Glomerular visceral epithelial cell (primary cell): ENCODE data around the gene WDHD1.
"Not testable (repeated sequence)": the region's sequence is repeated elsewhere in the genome, so short reads cannot be mapped to it uniquely, and the experiment has no call there.

Experiments used
- DNase-seq: peaks from one replicate; pipeline ENCODE4 v3.0.0-alpha.2; 2016; ENCODE audit errors: extremely low spot score

WDHD1 gene, protein sequence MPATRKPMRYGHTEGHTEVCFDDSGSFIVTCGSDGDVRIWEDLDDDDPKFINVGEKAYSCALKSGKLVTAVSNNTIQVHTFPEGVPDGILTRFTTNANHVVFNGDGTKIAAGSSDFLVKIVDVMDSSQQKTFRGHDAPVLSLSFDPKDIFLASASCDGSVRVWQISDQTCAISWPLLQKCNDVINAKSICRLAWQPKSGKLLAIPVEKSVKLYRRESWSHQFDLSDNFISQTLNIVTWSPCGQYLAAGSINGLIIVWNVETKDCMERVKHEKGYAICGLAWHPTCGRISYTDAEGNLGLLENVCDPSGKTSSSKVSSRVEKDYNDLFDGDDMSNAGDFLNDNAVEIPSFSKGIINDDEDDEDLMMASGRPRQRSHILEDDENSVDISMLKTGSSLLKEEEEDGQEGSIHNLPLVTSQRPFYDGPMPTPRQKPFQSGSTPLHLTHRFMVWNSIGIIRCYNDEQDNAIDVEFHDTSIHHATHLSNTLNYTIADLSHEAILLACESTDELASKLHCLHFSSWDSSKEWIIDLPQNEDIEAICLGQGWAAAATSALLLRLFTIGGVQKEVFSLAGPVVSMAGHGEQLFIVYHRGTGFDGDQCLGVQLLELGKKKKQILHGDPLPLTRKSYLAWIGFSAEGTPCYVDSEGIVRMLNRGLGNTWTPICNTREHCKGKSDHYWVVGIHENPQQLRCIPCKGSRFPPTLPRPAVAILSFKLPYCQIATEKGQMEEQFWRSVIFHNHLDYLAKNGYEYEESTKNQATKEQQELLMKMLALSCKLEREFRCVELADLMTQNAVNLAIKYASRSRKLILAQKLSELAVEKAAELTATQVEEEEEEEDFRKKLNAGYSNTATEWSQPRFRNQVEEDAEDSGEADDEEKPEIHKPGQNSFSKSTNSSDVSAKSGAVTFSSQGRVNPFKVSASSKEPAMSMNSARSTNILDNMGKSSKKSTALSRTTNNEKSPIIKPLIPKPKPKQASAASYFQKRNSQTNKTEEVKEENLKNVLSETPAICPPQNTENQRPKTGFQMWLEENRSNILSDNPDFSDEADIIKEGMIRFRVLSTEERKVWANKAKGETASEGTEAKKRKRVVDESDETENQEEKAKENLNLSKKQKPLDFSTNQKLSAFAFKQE

DNA sequence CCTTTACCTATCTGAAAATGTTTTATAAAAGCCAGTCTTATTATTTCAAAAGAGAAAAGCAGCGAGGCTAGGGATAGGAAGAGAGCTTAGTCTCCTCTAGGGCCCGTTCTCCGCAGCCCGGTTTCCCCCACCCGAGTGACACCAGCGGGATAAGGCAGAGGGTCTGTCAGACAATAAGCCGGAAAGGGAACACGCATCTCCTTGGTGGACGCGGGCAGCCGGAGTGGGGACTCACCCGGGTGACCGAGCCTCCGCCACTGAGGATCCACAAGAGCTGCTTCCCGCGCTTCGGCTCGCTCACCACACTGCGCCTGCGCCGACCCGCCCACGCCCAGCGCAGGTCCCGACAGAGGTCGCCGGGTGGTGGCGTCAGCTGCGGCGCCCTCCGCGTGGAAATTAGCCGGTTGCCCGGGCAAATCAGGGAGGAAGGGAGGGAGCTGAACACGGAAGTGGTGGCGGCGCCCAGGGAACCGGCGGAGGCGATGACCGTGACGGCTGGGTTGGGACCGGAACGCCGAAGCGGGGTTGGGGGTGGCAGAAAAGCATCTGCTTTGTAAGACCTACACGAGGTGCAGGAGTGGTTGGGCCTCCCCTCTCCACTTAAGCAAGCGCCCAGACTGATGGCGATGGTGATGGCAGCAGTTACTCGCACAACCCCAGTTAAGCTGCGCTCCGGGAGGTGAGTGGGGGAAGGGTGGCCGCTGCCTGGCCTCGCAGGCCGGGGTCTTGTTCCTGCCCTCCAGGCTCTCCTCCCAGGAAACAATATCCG, at the start of gene WDHD1, which contains the start of gene SOCS4:
TSS of gene WDHD1 (minus strand) at position 307 of the 769 bp plus-strand sequence. CDS start 312 bp downstream, outside the sequence.
TSS of gene SOCS4 (plus strand) at position 444 of the 769 bp plus-strand sequence. CDS start 15,806 bp downstream, outside the sequence.
- peak; percentile 97 for DNase-seq

DNA sequence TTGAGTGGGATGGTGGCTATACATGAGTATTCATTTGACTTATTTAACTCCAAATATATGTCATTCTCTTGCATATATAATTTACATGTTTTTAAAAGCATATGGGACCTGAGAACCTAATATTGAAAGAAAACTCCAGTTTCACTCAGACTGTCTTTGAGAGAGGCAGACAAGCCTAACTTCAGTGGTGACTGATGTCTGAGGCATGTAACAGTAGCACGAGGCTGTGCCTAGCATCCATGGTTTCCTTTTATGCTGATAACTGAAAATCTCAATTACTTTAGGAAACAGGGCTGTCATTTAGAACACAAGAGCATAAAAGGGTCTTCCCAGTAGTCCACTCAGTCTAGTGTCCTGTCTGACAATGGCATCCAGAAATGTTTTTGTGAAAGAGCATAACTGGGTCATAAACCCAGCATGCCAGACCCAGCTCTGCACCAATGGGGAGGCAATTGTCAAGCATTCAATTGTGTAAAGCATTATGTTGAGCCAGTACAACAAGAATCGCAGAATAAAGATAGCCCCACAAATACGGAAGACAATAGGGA, 48.8 kb upstream of the WDHD1 start:
- no peak for DNase-seq

DNA sequence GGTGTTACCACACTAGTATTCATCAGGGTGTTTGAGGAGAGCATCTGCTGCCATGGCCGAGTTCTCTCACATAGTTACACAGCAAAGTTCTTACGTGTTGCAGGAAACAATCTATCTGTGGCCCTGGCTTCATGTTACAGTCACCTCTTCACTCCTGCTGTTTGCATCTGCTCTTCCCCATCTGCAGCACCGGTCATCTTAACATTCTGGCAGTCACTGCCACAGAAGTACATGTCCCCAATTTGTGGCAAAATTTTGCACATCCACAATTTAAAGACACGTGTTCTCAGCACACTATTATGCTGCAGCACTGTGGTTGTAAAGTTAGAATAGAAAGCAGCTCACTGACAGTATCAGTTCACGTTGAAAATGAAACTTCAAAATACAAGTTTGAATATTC, 47.8 kb upstream of the WDHD1 start:
- DNase-seq, result no peak

DNA sequence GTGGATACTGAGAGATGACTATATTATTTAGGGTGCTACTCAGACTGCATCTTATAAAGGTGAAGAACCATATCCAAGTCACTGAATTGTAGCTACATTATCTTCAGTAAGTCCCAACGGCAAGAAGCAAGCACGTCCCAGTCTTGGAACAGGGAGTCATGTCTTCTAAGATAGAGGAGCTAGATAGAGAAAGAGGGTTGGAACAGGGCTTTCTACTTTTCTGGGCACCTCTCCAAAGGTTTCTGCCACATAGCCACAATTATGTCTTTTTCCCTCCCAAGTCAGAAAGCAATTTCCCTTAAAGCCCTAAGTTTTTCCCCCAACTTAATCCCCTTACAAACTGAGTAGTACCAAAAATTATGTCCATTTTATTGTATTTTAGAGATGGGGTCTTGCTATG, 47.0 kb upstream of the WDHD1 start:
- peak; percentile 57 for DNase-seq

DNA sequence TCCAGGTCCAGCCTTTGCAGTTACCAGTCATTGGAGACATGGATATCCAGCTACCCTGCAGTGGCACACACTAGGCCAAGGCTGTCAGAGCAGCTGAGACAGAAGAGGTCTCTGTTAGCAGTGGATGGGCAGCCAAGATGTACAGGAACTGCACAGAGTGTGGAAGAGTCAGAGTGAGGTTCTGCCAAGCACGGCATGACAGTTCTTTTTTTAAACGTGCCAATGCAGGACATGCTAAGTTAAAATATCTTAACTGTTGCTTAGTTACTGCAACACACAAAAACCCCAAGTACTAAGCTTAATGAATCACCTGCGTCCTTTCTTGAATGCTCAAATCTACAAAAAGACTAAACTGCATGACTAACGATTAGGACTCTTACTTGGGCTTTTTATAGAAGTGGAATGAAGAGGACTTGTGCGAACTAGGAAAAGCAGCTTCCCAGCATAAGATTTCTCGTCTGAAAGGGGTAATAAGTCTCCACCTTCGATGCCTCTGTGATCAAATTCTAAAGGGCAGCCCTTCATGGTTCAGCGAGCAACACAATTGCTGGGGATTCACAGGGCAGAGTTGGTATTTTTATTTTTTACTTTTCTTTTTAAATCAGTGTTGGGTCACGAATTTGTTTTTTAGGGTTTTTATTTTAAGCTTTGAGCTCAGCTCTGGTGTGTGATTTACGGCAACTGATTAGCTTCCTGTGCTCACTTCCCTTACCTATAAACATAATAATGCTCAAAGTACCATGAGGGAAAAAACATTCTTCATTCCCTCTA, 45.2 kb upstream of the WDHD1 start:
- peak; percentile 84 for DNase-seq

DNA sequence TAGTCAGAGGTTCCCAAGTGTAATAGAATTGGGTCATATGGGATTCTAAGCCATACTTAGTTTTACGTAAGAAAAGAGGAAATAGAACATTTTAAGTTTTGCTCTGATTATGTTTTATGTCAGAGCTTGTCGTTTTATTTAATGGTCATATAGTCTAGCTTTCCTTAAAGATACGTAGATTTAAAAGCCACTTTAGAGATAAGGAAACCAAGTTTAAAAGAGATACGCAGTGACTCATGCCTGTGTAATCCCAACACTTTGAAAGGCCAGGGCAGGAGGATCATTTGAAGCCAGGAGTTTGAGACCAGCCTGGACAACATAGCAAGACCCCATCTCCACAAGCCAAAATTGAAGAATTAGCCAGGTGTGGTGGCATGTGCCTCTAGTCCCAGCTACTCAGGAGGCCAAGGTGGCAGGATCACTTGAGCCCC, 44.1 kb upstream of the WDHD1 start:
- no peak for DNase-seq

DNA sequence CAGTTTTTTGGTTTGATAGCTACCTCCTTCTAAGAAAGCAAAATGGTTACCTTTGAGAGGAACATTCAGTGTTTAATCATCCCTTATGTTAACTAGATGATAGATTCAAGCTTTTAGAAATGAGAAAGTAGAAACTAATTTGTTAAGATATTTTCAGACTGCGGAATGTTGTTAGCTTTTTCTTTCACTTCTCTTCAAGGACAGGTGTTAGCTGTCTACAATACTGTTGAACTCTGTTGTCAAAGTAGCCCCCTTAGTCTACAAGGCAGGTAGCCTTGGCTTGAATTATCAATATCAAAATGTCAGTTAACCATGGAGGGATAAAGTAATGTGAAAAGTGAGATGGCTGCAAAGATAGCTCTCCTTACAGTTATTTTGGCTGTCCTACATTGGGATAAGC, 39.3 kb upstream of the WDHD1 start:
- DNase-seq, result no peak

DNA sequence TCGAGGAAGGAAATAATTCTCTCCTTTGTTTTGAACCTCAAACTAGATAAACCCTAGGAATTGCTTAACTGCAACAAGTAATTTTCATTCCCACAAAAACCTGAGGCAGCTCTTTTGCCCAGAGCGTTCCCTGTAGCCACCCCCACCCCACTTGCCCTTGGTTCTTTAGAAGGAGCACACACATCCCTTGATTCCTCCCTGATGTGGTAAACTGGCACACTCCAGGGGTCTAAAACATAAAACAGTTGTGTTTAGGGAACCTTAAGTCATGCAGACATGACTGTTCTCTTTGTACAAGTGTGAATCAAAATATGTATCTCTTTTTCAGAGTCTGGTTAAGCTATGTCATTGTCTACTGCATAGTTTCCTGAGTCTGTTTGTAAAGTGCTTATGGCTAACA, 38.5 kb upstream of the WDHD1 start:
- DNase-seq, result no peak

DNA sequence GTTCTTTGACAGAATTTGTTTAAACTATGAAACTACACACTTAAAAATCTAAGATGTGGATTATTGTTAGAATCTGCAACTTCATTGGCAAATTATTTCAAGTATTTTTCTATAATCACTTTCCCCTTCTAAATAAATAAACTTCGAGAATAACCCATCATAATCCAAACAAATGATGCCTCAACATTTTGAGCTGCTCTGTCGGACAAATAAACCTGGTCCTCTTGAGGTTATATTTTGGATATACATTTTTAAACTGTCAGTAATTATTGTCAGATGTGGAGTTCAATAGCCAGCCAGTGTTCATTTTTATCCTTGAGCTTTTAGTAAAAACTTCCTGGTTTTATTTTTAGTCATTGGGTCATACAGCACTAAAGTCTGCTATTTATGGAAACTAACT, 38.0 kb upstream of the WDHD1 start:
- not testable (repeated sequence) for DNase-seq

DNA sequence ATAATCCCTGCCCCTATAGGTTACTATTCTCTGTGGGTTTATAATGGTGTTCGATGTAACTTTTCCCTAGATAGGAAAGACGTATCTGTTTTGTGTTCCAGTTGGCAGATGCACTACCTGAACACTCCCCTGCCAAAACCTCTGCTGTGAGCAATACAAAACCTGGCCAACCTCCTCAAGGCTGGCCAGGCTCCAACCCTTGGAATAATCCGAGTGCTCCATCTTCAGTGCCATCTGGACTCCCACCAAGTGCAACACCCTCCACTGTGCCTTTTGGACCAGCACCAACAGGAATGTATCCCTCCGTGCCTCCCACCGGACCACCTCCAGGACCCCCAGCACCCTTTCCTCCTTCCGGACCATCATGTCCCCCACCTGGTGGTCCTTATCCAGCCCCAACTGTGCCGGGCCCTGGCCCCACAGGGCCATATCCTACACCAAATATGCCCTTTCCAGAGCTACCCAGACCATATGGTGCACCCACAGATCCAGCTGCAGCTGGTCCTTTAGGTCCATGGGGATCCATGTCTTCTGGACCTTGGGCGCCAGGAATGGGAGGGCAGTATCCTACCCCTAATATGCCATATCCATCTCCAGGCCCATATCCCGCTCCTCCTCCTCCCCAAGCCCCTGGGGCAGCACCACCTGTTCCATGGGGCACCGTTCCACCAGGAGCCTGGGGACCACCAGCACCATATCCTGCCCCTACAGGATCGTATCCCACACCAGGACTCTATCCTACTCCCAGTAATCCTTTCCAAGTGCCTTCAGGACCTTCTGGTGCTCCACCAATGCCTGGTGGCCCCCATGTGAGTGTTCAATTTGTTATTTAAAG, 35.8 kb upstream of the WDHD1 start:
- no peak for DNase-seq

DNA sequence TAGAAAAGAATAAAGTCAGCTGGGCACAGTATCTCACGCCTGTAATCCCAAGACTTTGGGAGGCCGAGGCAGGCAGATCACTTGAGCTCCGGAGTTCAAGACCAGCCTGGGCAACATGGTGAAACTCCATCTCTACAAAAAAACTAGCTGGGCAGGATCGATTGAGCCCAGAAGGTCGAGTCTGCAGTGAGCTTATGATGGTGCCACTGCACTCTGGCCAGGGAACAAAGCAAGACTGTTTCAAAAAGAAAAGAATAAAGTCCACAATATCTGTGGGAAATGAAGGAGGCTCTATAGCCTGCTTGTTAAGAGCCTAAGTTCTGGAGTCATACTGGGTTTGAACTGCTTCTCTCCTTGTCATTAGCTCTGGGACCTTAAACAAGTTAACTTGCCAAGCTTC, 32.4 kb upstream of the WDHD1 start:
- no peak for DNase-seq

DNA sequence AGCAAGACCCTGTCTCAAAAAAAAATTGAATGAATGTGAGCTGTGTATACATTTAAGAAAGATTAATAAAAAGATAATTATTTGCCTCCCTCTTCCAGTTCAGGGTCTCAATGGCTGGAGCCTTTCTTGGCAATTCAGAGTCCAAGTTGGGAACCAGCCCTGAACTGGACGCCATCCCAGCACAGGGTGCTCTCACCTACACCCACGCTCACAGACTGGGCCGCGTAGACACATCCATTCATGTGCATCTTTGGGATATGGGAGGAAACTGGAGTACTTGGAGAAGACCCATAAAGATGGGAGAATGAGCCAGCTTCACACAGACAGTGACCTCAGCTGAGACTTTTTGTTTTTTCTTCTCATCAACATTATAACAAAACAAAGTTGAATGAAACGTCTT, 31.0 kb upstream of the WDHD1 start:
- DNase-seq, result no peak

DNA sequence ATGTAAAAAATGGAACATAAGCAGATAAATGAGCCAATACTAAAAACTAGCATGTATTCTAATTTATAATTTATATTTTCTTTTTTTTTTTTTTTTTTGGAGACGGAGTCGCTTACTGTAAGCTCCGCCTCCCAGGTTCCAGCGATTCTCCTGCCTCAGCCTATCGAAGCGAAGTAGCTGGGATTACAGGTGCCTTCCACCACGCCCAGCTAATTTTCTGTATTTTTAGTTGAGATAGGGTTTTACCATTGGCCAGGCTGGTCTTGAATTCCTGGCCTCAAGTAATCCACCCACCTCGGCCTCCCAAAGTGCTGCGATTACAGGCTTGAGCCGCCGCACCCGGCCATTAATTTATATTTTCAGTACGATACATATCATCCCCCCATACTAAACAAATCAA, 27.2 kb upstream of the WDHD1 start:
- no peak for DNase-seq

DNA sequence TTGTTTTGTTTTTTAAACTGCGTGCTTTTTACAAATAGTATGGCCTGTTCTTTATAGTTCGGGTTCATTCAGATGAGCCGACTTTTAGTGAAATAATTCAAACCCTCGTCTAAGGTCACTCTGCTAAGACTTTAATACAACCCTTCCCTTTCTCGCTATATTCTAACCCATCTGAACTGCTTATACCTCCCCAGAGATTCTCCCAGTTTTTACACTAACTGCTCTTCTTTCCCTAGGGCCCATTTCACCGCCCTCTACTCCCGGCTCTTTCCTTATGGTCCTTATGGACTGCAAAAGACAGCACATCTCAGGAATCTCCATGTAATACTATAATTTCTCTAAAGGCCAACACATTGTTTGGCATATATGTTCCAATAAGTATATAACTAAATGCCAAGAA, 26.6 kb upstream of the WDHD1 start:
- DNase-seq, result no peak

DNA sequence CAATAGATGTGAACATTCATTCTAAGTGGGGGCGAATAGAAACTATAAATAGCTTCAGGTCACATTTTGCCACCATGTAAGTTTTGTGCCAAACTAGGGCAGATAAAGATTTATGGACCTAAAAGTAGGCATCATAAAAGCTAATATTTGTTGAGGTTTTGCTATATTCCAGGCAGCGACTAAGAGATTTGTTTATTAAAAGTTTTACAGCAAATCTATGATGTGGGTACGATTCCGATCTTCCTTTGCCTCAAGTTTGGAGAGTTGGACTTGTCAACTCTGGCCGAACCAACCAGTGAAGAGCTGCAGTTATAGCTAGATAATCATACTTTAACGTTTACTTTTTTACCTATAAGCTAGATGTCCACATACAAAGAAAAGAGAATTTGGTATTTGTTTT, 26.1 kb upstream of the WDHD1 start:
- no peak for DNase-seq

DNA sequence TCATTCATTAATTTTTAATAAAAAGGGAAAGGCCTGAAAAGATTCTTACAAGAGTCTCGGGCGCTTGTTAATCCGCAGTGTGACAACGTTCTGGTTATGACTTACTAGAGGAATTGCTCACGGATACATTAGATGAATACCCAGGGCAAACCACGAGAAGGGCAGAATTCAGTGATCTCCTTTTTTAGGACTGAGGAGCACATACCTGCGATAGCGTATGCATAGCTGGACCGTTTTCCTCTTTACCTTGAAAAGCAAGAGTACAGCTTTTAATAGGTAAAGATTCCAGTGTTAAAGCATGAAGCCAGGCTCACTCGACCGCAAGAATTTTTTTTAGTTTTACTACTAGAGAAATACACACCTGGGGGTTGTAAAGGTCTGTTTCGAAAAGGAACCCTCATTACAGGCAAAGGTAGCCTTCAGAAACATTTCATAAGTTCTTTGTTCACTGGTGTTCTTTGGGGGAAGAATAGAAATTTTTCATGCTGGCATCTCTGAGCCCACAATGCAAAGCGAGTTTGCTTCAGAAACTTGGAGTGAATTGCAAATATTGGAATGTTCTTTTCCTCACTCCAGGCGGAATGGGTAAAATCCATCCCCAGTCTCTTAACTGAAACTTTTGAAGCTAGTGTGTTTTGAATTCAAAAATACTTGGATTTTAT, 25.5 kb upstream of the WDHD1 start:
- no peak for DNase-seq

DNA sequence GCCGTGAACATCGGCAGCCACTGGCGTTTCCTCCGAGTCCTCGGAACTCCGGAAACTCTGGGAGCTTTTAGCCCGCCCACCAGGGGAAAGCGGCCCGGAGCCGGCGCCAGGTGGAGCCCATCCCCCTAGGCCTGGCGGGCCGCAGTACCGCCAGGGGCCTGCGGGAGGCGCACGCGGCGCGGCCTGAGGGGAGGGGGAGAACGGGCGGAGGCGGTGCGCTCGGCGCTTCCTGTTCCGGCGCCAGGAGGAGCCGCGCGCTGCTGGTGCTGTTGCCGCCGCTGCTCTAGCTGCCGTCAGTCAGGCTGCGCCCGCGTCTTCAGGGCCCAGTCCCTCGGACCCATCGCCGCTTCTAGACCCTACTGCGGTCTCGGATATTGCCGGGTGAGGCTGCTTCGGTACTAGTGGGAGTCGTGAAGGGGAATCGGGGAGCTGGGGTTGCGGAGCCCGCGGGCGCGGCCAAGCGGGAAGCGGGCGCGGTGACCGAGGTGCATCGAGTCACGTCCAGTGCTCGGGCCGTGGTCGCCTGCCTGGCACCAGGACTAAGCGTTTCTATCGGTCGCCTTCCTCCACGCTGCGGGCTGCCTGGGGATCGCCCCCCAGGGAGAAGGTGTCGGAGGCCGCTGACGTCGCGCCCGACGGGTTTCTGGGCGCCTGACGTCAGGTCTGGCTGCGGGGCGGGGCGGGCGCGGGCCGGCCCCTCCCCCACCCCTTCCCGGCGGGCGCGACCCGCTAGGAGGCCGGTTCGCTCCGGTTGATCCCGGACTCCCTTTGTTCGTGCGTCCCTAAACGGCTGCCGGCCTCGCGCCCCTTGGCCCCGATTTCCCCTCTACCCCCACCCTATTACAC, 24.7 kb upstream of the WDHD1 start, which contains the start of gene MAPK1IP1L:
TSS of gene MAPK1IP1L (plus strand) at position 225 of the 846 bp plus-strand sequence. CDS start 10,037 bp downstream, outside the sequence.
- DNase-seq, result peak; percentile 96

DNA sequence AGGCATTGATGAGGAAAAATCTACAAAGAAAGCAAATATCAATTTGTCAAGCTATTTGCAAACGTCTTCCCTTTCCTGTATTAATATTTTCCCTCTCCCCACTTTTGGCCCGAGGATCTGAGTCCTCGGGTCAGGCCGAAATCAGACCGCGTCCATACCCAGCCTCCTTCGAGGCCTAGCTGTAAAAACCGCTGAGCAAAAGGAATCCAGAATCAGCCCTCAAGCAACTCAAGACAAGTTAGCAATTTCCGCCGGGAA, 24.2 kb upstream of the WDHD1 start:
- no peak for DNase-seq
